ENCODE data around the gene LTBP4. TPM values are rescaled to one million over a fixed set of nuclear protein-coding genes. Genes with fewer than 3 reads are reported as not detected.

The LTBP4 gene
- total RNA-seq (100 to 1,000 TPM in 6 of 7 donors, 10 to 100 TPM in 1; 66.0 to 197 (median 186) TPM), polyA plus RNA-seq (100 to 1,000 TPM in 1 of 3 donors, 10 to 100 TPM in 2; 26.5 to 107 (median 34.3) TPM)
- long read RNA-seq, donor 1, full-length matches to known transcripts, result 10 of 88 reads
- long read RNA-seq, donor 1, partial matches to known transcripts, result 78 of 88 reads
- long read RNA-seq, donor 1, other reads (novel, unspliced or antisense), result 0 of 88 reads
- long read RNA-seq, donor 2, full-length matches to known transcripts, result 10 of 77 reads
- long read RNA-seq, donor 2, partial matches to known transcripts, result 62 of 77 reads
- long read RNA-seq, donor 2, other reads (novel, unspliced or antisense), result 5 of 77 reads

- intact Hi-C loops (cut with DNase I; ENCODE audit: low total_unique reads), result no loop called here
- no peaks in the 10 kb centered on the region for H3K36me3 ChIP-seq
- H3K27ac ChIP-seq, result peak within 1 kb of the TSS in 7 of 8 donors; percentile 61 to 93 (median 84)
- WGBS, 5 donors, result 0 to 3% (median 1%) methylated on average over 13 to 80 of the region's 82 CpGs
- H3K9me3 ChIP-seq, result no peaks in the 10 kb centered on the region
- no peak for TF ChIP-seq POLR2A (IDR thresholded peaks at IDR 0.05)
- peak in 2 of 3 donors; percentile 34 to 38 for TF ChIP-seq POLR2AphosphoS5 (IDR thresholded peaks at IDR 0.05)
- TF ChIP-seq CTCF (IDR thresholded peaks at IDR 0.05 in 8 of 11, conservative IDR thresholded peaks at IDR 0.05 in 3 of 11), result peak in 1 of 11 experiments; percentile 5
- peak within 1 kb of the TSS in 7 of 8 donors; percentile 20 to 75 (median 42) for H3K4me3 ChIP-seq
- peaks cover 0 to 100% (median 54%) of the 10 kb centered on the region in 7 donors for H3K27me3 ChIP-seq (replicated peaks in 1 of 7)
- H3K4me1 ChIP-seq, result peaks cover 60 to 98% (median 96%) of the 10 kb centered on the region in 6 donors
- peak; percentile 82 for DNase-seq
Measured at GRCh38 chr19:40601134-40601974, at the start of gene LTBP4. LTBP4 (plus strand) TSS chr19:40601369; CDS start chr19:40601388, 19 bp downstream.

GRCh38 chr19:40552848-40553247 is 48.3 kb upstream of the LTBP4 start:
- 88 to 99% (median 92%) methylated on average over 3 of the region's 3 CpGs for WGBS, 5 donors
- peaks cover 6 to 96% (median 32%) of the 10 kb centered on the region in 7 donors for H3K27me3 ChIP-seq (replicated peaks in 1 of 7)
- no peak for DNase-seq

GRCh38 chr19:40553885-40554857 is 47.0 kb upstream of the LTBP4 start:
- intact Hi-C loops (cut with DNase I; ENCODE audit: low total_unique reads), result no loop called here
- Histone ChIP-seq H3K27me3 (replicated peaks in 1 of 7) (peaks cover 6 to 83% (median 24%) of the 10 kb centered on the region in 7 donors), H3K36me3 (no peaks in the 10 kb centered on the region), H3K4me1 (peaks cover 0 to 11% (median 4%) of the 10 kb centered on the region in 6 donors), H3K9me3 (no peaks in the 10 kb centered on the region), H3K27ac (no peak overlapping the region), H3K4me3 (no peak overlapping the region)
- 15 to 23% (median 16%) methylated on average over 50 to 69 of the region's 69 CpGs for WGBS, 5 donors
- no peak for DNase-seq
- TF ChIP-seq POLR2AphosphoS5 (IDR thresholded peaks at IDR 0.05) (no peak), POLR2A (IDR thresholded peaks at IDR 0.05) (no peak), CTCF (IDR thresholded peaks at IDR 0.05 in 8 of 11, conservative IDR thresholded peaks at IDR 0.05 in 3 of 11) (no peak)

More at GRCh38 chr19:40552848-40553247, 48.3 kb upstream of the LTBP4 start:
- H3K36me3 ChIP-seq, result no peaks in the 10 kb centered on the region
- H3K27ac ChIP-seq, result no peak overlapping the region
- peaks cover 0 to 16% (median 7%) of the 10 kb centered on the region in 6 donors for H3K4me1 ChIP-seq
- no peak overlapping the region for H3K4me3 ChIP-seq
- intact Hi-C loops (cut with DNase I; ENCODE audit: low total_unique reads), result no loop called here
- TF ChIP-seq POLR2AphosphoS5 (IDR thresholded peaks at IDR 0.05) (no peak), POLR2A (IDR thresholded peaks at IDR 0.05) (no peak), CTCF (IDR thresholded peaks at IDR 0.05 in 8 of 11, conservative IDR thresholded peaks at IDR 0.05 in 3 of 11) (no peak)
- no peaks in the 10 kb centered on the region for H3K9me3 ChIP-seq

Measured in spleen (tissue), 13 donors.